ENCODE results near the gene PLA2G15. TPM values are rescaled to one million over a fixed set of nuclear protein-coding genes. Genes with fewer than 3 reads are reported as not detected.

PLA2G15 gene
- total RNA-seq, 1 donor from 2014 or later: 20.9 TPM

GRCh38 chr16:68206245-68206644 is 38.9 kb upstream of the PLA2G15 start:
- Mint-ChIP-seq H3K36me3 (ENCODE audit: insufficient read depth) (no peaks in the 10 kb centered on the region), H3K27ac (no peak overlapping the region), H3K9me3 (ENCODE audit: low read depth) (no peaks in the 10 kb centered on the region), H3K4me1 (ENCODE audit: low read depth) (no peaks in the 10 kb centered on the region), H3K27me3 (no peaks in the 10 kb centered on the region), H3K4me3 (ENCODE audit: low read depth) (no peak overlapping the region)
- TF ChIP-seq CTCF (IDR thresholded peaks at IDR 0.05; ENCODE audit: unreplicated experiment): no peak
- DNase-seq (ENCODE audit: low spot score, unreplicated experiment): no peak

- peaks cover 4% of the 10 kb centered on the region for H3K4me1 Mint-ChIP-seq (ENCODE audit: low read depth)
- peaks cover 3% of the 10 kb centered on the region for H3K9me3 Mint-ChIP-seq (ENCODE audit: low read depth)
These were observed 30.4 kb upstream of the PLA2G15 start for GRCh38 chr16:68214726-68215125.

GRCh38 chr16:68215302-68215701 is 29.9 kb upstream of the PLA2G15 start:
- H3K4me3 Mint-ChIP-seq (ENCODE audit: low read depth): no peak overlapping the region
- peaks cover 3% of the 10 kb centered on the region for H3K9me3 Mint-ChIP-seq (ENCODE audit: low read depth)
- H3K27me3 Mint-ChIP-seq: no peaks in the 10 kb centered on the region
- H3K27ac Mint-ChIP-seq: peak overlapping the region; percentile 47
- H3K36me3 Mint-ChIP-seq (ENCODE audit: insufficient read depth): peaks cover 4% of the 10 kb centered on the region
- DNase-seq (ENCODE audit: low spot score, unreplicated experiment): no peak
- peaks cover 4% of the 10 kb centered on the region for H3K4me1 Mint-ChIP-seq (ENCODE audit: low read depth)
- TF ChIP-seq CTCF (IDR thresholded peaks at IDR 0.05; ENCODE audit: unreplicated experiment): no peak

More at GRCh38 chr16:68214726-68215125, 30.4 kb upstream of the PLA2G15 start:
- H3K27ac Mint-ChIP-seq: no peak overlapping the region
- H3K36me3 Mint-ChIP-seq (ENCODE audit: insufficient read depth): peaks cover 4% of the 10 kb centered on the region
- no peak for DNase-seq (ENCODE audit: low spot score, unreplicated experiment)
- no peak for TF ChIP-seq CTCF (IDR thresholded peaks at IDR 0.05; ENCODE audit: unreplicated experiment)
- no peaks in the 10 kb centered on the region for H3K27me3 Mint-ChIP-seq
- no peak overlapping the region for H3K4me3 Mint-ChIP-seq (ENCODE audit: low read depth)

- Mint-ChIP-seq H3K36me3 (ENCODE audit: insufficient read depth) (peaks cover 4% of the 10 kb centered on the region), H3K27me3 (no peaks in the 10 kb centered on the region), H3K9me3 (ENCODE audit: low read depth) (peaks cover 3% of the 10 kb centered on the region), H3K4me1 (ENCODE audit: low read depth) (peaks cover 4% of the 10 kb centered on the region), H3K27ac (no peak overlapping the region), H3K4me3 (ENCODE audit: low read depth) (no peak overlapping the region)
- DNase-seq (ENCODE audit: low spot score, unreplicated experiment): no peak
- TF ChIP-seq CTCF (IDR thresholded peaks at IDR 0.05; ENCODE audit: unreplicated experiment): no peak
These were observed 28.9 kb upstream of the PLA2G15 start for GRCh38 chr16:68216240-68216639.

- Mint-ChIP-seq H3K36me3 (ENCODE audit: insufficient read depth) (peaks cover 4% of the 10 kb centered on the region), H3K27me3 (no peaks in the 10 kb centered on the region), H3K4me3 (ENCODE audit: low read depth) (no peak overlapping the region), H3K9me3 (ENCODE audit: low read depth) (peaks cover 3% of the 10 kb centered on the region), H3K27ac (no peak overlapping the region), H3K4me1 (ENCODE audit: low read depth) (peaks cover 4% of the 10 kb centered on the region)
- no peak for TF ChIP-seq CTCF (IDR thresholded peaks at IDR 0.05; ENCODE audit: unreplicated experiment)
- no peak for DNase-seq (ENCODE audit: low spot score, unreplicated experiment)
These were observed 27.7 kb upstream of the PLA2G15 start for GRCh38 chr16:68217506-68217905.
